GM13977 (cell line): ENCODE measurements around the gene ZC3H7A.

Source experiments
- DNase-seq: peaks from one replicate; pipeline ENCODE4 v3.0.0; 2012; ENCODE audit warnings: low spot score
- in situ Hi-C: fragments of 300-500 bp; cut with MboI; formaldehyde crosslinking; loops from one replicate; pipeline ENCODE4 v1.12.0; 2022; ENCODE audit warnings: low sequenced_read_pairs, low pct_unique_long_range_greater_than_20kb, mixed read lengths, inconsistent platforms; ENCODE audit not compliant: unreplicated experiment
- TF ChIP-seq, protein P1 (sequence below): IDR thresholded peaks from 2 replicates; pipeline ENCODE4 v1.5.1; 2012; ENCODE audit warnings: mild to moderate bottlenecking, control low read depth; ENCODE audit not compliant: insufficient read depth; ENCODE audit errors: extremely low read depth, missing control alignments

ZC3H7A gene

GRCh38 chr16:11768849-11769248 is 28.2 kb downstream of the ZC3H7A start:
- TF ChIP-seq, protein P1, sequence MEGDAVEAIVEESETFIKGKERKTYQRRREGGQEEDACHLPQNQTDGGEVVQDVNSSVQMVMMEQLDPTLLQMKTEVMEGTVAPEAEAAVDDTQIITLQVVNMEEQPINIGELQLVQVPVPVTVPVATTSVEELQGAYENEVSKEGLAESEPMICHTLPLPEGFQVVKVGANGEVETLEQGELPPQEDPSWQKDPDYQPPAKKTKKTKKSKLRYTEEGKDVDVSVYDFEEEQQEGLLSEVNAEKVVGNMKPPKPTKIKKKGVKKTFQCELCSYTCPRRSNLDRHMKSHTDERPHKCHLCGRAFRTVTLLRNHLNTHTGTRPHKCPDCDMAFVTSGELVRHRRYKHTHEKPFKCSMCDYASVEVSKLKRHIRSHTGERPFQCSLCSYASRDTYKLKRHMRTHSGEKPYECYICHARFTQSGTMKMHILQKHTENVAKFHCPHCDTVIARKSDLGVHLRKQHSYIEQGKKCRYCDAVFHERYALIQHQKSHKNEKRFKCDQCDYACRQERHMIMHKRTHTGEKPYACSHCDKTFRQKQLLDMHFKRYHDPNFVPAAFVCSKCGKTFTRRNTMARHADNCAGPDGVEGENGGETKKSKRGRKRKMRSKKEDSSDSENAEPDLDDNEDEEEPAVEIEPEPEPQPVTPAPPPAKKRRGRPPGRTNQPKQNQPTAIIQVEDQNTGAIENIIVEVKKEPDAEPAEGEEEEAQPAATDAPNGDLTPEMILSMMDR = no peak
- peak; percentile 27 for DNase-seq
- in situ Hi-C loops = no loop called here

GRCh38 chr16:11762431-11762830 is 34.6 kb downstream of the ZC3H7A start:
- no peak for DNase-seq
- TF ChIP-seq, protein P1 = no peak
- in situ Hi-C loops = no loop called here

GRCh38 chr16:11759997-11760396 is 37.1 kb downstream of the ZC3H7A start:
- TF ChIP-seq, protein P1 = no peak
- in situ Hi-C loops = no loop called here
- no peak for DNase-seq

DNA sequence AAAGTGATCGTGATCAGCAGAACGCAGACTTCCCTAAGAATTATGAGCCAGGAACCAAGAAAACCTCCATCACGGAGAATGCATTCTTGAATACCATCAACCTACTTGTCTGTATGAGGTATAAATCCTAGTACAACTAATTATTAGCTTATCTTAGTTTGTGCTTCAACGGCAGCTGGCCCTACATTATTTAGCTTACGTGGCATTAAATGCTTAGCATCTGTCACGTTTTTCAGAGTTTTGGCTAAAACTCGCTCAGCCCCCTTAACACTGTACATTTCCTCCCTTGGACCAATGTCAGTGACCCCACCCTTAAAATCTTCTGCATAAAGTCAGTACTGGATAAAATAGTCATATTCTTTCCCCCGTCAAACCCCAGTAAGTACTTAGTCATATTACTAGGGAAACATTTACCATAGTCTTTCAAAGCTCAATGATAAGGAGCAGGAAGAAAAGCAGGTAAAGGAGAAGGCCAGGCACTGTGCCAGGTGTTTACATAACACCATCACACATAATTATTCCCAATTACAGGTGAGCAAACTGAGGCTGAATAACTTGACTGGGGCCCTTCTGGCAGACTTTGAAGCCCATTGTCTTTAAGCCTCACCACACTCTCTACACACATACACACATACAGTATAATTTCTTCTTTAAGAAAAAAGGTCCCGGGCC is 37.8 kb downstream of the ZC3H7A start:
- no peak for DNase-seq
- in situ Hi-C loops = no loop called here
- TF ChIP-seq, protein P1 = no peak

- in situ Hi-C loops = no loop called here
- no peak for DNase-seq
- TF ChIP-seq, protein P1 = no peak
Measured at GRCh38 chr16:11757671-11758545, 39.1 kb downstream of the ZC3H7A start.

DNA sequence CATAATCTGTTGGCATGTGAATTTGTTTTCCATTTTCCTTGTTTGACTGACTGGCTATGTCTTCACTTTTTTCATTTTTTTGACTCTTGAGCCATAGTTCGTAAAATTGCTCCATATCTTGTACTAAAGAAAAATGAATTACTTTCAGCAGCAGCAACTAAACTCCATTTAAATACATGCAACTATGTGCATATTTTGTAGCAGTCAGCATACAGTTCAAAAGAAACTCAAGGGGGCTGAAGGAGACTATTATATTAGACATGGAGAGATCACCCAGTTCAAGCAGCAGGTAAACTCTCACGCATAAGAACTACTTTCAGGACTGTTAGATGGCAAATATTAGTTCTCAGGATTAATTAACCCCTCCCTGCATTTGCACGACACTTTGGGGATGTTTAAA is 40.8 kb downstream of the ZC3H7A start:
- in situ Hi-C loops = no loop called here
- no peak for DNase-seq
- TF ChIP-seq, protein P1 = no peak
